LNCaP clone FGC (cell line): Measurements from ENCODE around the gene KRT8.

Experiments
- DNase-seq: peaks from one replicate; pipeline ENCODE4 v3.0.0-alpha.2; 2011; ENCODE audit warnings: low read depth
- H3K4me3 ChIP-seq: 2 replicates; pipeline ENCODE4 v1.5.1; 2011; ENCODE audit warnings: mild to moderate bottlenecking, low read depth, low read length, control low read depth
- TF ChIP-seq, protein P1 (sequence below): IDR thresholded peaks from 2 replicates; pipeline ENCODE4 v1.5.1; 2012; ENCODE audit warnings: mild to moderate bottlenecking; ENCODE audit not compliant: control insufficient read depth, insufficient read depth; ENCODE audit errors: extremely low read depth

KRT8 gene

DNA sequence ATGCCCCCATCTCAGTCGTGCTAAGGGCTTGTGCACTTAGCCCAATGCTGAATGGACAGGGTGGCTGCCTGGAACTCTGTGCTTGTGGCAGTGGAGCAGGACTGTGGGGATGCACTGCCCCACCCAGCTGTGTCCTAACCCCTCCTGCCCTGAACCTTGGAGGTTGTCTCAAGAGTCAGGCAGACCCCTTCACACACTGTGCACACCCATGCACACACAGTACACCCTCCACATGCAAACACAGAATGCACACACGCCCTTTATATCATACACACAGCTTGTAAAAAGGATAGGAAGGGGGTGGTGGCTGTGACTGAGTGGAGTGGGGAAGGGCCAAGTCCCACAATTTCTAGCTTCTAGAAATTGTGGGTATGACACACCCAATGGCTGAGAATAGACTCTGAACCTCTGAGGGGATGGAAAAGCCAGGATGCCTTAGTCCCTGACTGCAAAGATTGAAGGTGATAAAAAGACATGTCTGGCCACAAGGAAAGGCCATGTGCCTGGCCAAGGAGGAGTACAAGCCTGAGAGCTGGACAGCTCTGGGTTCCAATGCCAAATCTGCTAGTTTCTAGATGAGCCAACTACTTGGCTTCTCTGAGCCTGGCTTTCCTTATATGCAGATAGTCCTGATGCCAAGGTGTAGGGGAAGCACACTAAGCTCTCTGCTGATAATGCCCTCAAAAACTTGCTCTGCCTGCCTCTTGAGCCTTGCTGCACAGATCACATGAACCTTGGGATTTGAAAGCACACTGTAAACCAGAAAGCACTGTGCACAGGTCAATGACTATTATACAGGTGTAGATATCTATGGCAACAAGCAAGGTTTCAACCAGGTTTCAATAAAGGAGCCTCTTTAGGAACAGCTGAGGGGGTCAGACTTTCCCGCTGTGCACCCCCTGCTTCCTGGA, 8.4 kb downstream of the KRT8 start:
- no peak for DNase-seq
- no peak overlapping the region for H3K4me3 ChIP-seq
- TF ChIP-seq, protein P1, sequence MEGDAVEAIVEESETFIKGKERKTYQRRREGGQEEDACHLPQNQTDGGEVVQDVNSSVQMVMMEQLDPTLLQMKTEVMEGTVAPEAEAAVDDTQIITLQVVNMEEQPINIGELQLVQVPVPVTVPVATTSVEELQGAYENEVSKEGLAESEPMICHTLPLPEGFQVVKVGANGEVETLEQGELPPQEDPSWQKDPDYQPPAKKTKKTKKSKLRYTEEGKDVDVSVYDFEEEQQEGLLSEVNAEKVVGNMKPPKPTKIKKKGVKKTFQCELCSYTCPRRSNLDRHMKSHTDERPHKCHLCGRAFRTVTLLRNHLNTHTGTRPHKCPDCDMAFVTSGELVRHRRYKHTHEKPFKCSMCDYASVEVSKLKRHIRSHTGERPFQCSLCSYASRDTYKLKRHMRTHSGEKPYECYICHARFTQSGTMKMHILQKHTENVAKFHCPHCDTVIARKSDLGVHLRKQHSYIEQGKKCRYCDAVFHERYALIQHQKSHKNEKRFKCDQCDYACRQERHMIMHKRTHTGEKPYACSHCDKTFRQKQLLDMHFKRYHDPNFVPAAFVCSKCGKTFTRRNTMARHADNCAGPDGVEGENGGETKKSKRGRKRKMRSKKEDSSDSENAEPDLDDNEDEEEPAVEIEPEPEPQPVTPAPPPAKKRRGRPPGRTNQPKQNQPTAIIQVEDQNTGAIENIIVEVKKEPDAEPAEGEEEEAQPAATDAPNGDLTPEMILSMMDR = no peak

DNA sequence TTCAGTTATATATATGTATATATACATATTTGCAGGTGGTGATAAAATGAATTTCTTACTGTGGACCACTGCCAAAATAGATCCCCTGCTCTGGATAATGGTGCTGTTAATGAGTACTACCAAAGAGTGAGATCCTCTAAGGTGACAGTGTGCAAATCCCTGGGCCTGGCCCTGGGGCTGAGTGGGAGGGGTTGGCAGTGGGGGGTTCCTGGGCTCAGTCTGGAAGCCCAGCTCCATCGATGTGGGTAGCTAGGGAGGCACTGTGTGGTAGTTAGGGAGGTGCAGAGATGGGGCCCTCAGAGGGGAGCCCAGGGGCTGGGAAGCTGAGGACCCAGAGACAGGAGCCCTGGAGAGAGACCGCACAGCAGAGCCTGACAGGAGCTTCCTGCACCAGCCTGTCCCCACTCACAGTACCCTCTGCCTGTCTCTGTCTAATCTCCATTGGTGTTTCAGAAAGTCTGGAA, 9.1 kb downstream of the KRT8 start:
- TF ChIP-seq, protein P1 = no peak
- no peak for DNase-seq
- H3K4me3 ChIP-seq = no peak overlapping the region

DNA sequence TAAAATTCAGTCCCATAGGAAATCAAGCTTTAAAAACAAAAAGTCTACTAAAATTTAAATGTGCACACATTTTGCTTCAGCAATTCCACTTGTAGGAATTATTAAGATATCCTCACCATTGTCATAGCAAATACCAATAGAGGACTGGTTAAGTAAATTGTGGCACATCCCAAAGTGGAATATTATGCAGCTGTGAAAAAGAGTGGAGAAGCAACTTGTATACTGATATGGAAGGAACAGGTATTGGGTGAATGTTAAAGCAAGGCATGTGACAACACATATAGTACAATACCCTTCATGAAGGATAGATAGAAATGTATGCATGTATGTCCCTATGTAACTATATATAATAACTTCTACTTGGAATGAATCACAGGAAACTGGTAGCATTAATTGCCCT, 11.9 kb downstream of the KRT8 start:
- TF ChIP-seq, protein P1 = no peak
- DNase-seq = no peak
- no peak overlapping the region for H3K4me3 ChIP-seq

DNA sequence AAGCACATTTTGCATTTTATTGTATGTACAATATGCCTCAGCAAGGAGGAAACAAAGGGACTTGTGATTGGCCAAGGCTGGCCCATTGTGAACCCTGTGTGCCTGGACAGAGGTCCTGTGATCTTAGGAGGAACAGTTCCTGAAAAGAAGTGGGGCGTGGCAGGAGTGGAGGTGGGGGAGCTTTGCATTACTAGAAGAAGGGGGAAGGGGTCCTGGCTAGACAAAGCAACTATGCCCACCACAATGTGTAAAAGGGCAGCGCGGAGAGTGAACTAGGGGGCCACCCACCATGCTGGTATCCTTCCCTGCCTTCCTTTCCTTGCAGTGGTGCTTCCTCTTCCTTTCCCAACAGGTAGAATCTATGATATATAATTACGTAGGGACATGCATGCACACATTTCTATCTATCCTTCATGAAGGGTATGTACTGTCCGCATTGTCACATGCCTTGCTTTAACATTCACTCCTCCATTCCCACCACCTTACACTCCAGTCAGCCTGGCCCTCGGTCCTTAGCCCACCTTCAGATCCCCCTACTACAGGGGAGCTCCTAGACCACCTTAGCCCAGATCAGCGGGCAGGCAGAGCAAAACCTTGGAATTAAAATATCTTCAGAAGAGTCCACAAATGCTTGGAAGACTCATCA, 12.5 kb downstream of the KRT8 start:
- no peak overlapping the region for H3K4me3 ChIP-seq
- TF ChIP-seq, protein P1 = no peak
- DNase-seq = no peak

DNA sequence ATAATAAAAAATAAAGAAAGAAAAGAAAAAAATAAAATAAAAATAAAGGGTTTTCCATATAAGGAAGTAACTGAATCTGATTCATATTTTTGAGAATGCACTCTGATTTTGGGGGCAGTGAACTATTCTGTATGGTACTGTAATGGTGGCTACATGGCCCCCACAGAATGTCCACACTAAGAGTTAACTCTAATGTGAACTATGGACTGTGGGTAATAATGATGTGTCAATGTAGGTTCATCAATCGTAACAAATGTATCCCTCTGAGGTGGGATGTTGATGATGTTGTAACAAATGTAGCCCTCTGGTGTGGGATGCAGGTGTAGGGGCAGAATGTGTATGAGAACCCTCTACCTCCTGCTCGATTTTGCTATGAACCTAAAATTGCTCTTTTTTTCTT, 13.8 kb downstream of the KRT8 start:
- no peak overlapping the region for H3K4me3 ChIP-seq
- TF ChIP-seq, protein P1 = no peak
- DNase-seq = no peak

DNA sequence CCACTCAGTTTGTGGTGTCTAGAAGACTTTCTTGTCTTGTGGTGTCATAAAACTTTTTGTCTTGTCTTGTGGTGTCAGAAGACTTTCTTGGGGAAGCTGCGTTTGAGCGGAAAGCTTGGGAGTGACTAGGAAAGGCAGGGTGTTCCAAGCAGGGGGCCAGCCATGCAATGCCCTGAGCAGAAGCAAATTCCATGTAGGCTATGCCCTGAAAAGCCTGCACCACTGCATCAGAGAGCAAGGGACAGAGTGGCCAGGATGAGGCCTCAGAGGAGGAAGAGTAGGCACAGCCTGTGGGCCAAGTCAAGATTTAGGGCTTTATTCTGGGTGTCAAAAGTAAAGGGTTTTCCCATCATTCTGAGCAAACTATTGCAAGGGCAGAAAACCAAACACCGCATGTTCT, 14.5 kb downstream of the KRT8 start:
- DNase-seq = no peak
- TF ChIP-seq, protein P1 = no peak
- H3K4me3 ChIP-seq = no peak overlapping the region
